Activated naive CD4-positive, alpha-beta T cell treated with anti-CD3 and anti-CD28 coated beads, Interleukin-2, amount 10 ng/mL, durations not matched to agents 7 days and 5 days (primary cell): Measurements from ENCODE around the gene MRPS5.

Experiments
- CTCF ChIA-PET: fragments of 350-600 bp; sonication (Branson Sonifier 250); formaldehyde crosslinking; loops from one replicate; lab custom pipeline; 2021; ENCODE audit warnings: antibody characterized with exemption; lab: Charles Lee
- DNase-seq: peaks from one replicate; pipeline ENCODE4 v3.0.0-alpha.2; 2020
- H3K27ac Mint-ChIP-seq: one replicate; pipeline ENCODE4 v1.8.0; 2021; ENCODE audit warnings: mild to moderate bottlenecking, moderate library complexity, mixed read lengths
- H3K27me3 Mint-ChIP-seq: one replicate; pipeline ENCODE4 v1.8.0; 2021; ENCODE audit warnings: mild to moderate bottlenecking, mixed read lengths
- H3K36me3 Mint-ChIP-seq: one replicate; pipeline ENCODE4 v1.8.0; 2021; ENCODE audit warnings: mixed read lengths
- H3K4me1 Mint-ChIP-seq: one replicate; pipeline ENCODE4 v1.8.0; 2021; ENCODE audit warnings: mixed read lengths
- H3K4me3 Mint-ChIP-seq: one replicate; pipeline ENCODE4 v1.8.0; 2021; ENCODE audit warnings: mild to moderate bottlenecking, moderate library complexity, mixed read lengths
- H3K9me3 Mint-ChIP-seq: one replicate; pipeline ENCODE4 v1.8.0; 2021; ENCODE audit warnings: mixed read lengths

The MRPS5 gene

GRCh38 chr2:95061601-95062183 lies 59.9 kb downstream of the MRPS5 start:
- Mint-ChIP-seq H3K9me3 (no peaks in the 10 kb centered on the region), H3K4me1 (peaks cover 57% of the 10 kb centered on the region), H3K27ac (peak overlapping the region; percentile 90), H3K27me3 (peaks cover 7% of the 10 kb centered on the region), H3K4me3 (peak overlapping the region; percentile 48), H3K36me3 (peaks cover 1% of the 10 kb centered on the region)
- CTCF ChIA-PET: interaction anchor here (2.3 to 15.3 kb wide), 3 partner anchors 8 to 38 kb away, joined by 12 to 205 read pairs (median 30); no protein-coding TSS in a partner anchor
- DNase-seq: peak; percentile 60

GRCh38 chr2:95061119-95061512 lies 60.5 kb downstream of the MRPS5 start:
- no peak overlapping the region for H3K4me3 Mint-ChIP-seq
- peaks cover 62% of the 10 kb centered on the region for H3K4me1 Mint-ChIP-seq

GRCh38 chr2:95060446-95061118 lies 61.0 kb downstream of the MRPS5 start:
- CTCF ChIA-PET: interaction anchor here (3.0 to 15.3 kb wide), 2 partner anchors 15 to 37 kb away, joined by 30 to 205 read pairs; no protein-coding TSS in a partner anchor

More at GRCh38 chr2:95061119-95061512, 60.5 kb downstream of the MRPS5 start:
- CTCF ChIA-PET: interaction anchor here (3.0 to 15.3 kb wide), 2 partner anchors 15 to 38 kb away, joined by 30 to 205 read pairs; no protein-coding TSS in a partner anchor
- H3K27ac Mint-ChIP-seq: peak overlapping the region; percentile 90
- peaks cover 7% of the 10 kb centered on the region for H3K27me3 Mint-ChIP-seq
- H3K36me3 Mint-ChIP-seq: peaks cover 1% of the 10 kb centered on the region
- H3K9me3 Mint-ChIP-seq: no peaks in the 10 kb centered on the region
- no peak for DNase-seq

GRCh38 chr2:95059656-95060370 lies 61.8 kb downstream of the MRPS5 start:
- Mint-ChIP-seq H3K9me3 (no peaks in the 10 kb centered on the region), H3K27ac (no peak overlapping the region), H3K36me3 (peaks cover 8% of the 10 kb centered on the region), H3K27me3 (peaks cover 7% of the 10 kb centered on the region), H3K4me1 (peaks cover 75% of the 10 kb centered on the region), H3K4me3 (no peak overlapping the region)
- CTCF ChIA-PET: interaction anchor here (15.3 kb wide), 1 partner anchor 16 kb away, joined by 205 read pairs; no protein-coding TSS in a partner anchor
- DNase-seq: no peak

More at GRCh38 chr2:95060446-95061118, 61.0 kb downstream of the MRPS5 start:
- peaks cover 7% of the 10 kb centered on the region for H3K27me3 Mint-ChIP-seq
- peak overlapping the region; percentile 90 for H3K27ac Mint-ChIP-seq
- H3K36me3 Mint-ChIP-seq: peaks cover 1% of the 10 kb centered on the region
- H3K9me3 Mint-ChIP-seq: no peaks in the 10 kb centered on the region
- peaks cover 68% of the 10 kb centered on the region for H3K4me1 Mint-ChIP-seq
- no peak for DNase-seq
- no peak overlapping the region for H3K4me3 Mint-ChIP-seq

- Mint-ChIP-seq H3K27ac (no peak overlapping the region), H3K4me1 (peaks cover 80% of the 10 kb centered on the region), H3K36me3 (peaks cover 13% of the 10 kb centered on the region), H3K4me3 (no peak overlapping the region), H3K9me3 (no peaks in the 10 kb centered on the region), H3K27me3 (peaks cover 7% of the 10 kb centered on the region)
- CTCF ChIA-PET: interaction anchor here (15.3 kb wide), 1 partner anchor 17 kb away, joined by 205 read pairs; no protein-coding TSS in a partner anchor
- DNase-seq: no peak
Measured at GRCh38 chr2:95058989-95059641, 62.5 kb downstream of the MRPS5 start.

GRCh38 chr2:95058466-95058988 lies 63.1 kb downstream of the MRPS5 start:
- no peak overlapping the region for H3K27ac Mint-ChIP-seq
- CTCF ChIA-PET: interaction anchor here (0.9 to 15.3 kb wide), 2 partner anchors 17 to 36 kb away, joined by 5 to 205 read pairs; no protein-coding TSS in a partner anchor
- H3K9me3 Mint-ChIP-seq: no peaks in the 10 kb centered on the region
- H3K4me1 Mint-ChIP-seq: peaks cover 80% of the 10 kb centered on the region
- peaks cover 7% of the 10 kb centered on the region for H3K27me3 Mint-ChIP-seq
- DNase-seq: no peak
- H3K4me3 Mint-ChIP-seq: no peak overlapping the region
- peaks cover 16% of the 10 kb centered on the region for H3K36me3 Mint-ChIP-seq

- CTCF ChIA-PET: interaction anchor here (0.9 to 15.3 kb wide), 3 partner anchors 18 to 35 kb away, joined by 5 to 205 read pairs (median 46); no protein-coding TSS in a partner anchor
- Mint-ChIP-seq H3K4me1 (peaks cover 80% of the 10 kb centered on the region), H3K9me3 (no peaks in the 10 kb centered on the region), H3K4me3 (no peak overlapping the region), H3K27ac (no peak overlapping the region), H3K27me3 (peaks cover 7% of the 10 kb centered on the region), H3K36me3 (peaks cover 23% of the 10 kb centered on the region)
- no peak for DNase-seq
Measured at GRCh38 chr2:95057535-95058370, 63.9 kb downstream of the MRPS5 start.

GRCh38 chr2:95056461-95057459 lies 64.8 kb downstream of the MRPS5 start:
- peaks cover 7% of the 10 kb centered on the region for H3K27me3 Mint-ChIP-seq
- H3K4me1 Mint-ChIP-seq: peaks cover 80% of the 10 kb centered on the region
- H3K36me3 Mint-ChIP-seq: peaks cover 31% of the 10 kb centered on the region
- peak overlapping the region; percentile 9 for H3K27ac Mint-ChIP-seq
- no peaks in the 10 kb centered on the region for H3K9me3 Mint-ChIP-seq
- CTCF ChIA-PET: interaction anchor here (0.6 to 15.3 kb wide), 4 partner anchors 19 to 70 kb away, joined by 3 to 205 read pairs (median 25); no protein-coding TSS in a partner anchor
- H3K4me3 Mint-ChIP-seq: no peak overlapping the region
- DNase-seq: no peak

- H3K27me3 Mint-ChIP-seq: peaks cover 7% of the 10 kb centered on the region
- no peaks in the 10 kb centered on the region for H3K9me3 Mint-ChIP-seq
- CTCF ChIA-PET: interaction anchor here (1.5 to 15.3 kb wide), 3 partner anchors 20 to 59 kb away, joined by 4 to 205 read pairs (median 46); no protein-coding TSS in a partner anchor
- peaks cover 80% of the 10 kb centered on the region for H3K4me1 Mint-ChIP-seq
- peaks cover 38% of the 10 kb centered on the region for H3K36me3 Mint-ChIP-seq
- DNase-seq: no peak
- H3K4me3 Mint-ChIP-seq: no peak overlapping the region
- peak overlapping the region; percentile 12 for H3K27ac Mint-ChIP-seq
Measured at GRCh38 chr2:95056044-95056443, 65.6 kb downstream of the MRPS5 start.

- Mint-ChIP-seq H3K4me3 (no peak overlapping the region), H3K27me3 (peaks cover 7% of the 10 kb centered on the region), H3K4me1 (peaks cover 81% of the 10 kb centered on the region), H3K27ac (peak overlapping the region; percentile 12), H3K36me3 (peaks cover 46% of the 10 kb centered on the region), H3K9me3 (no peaks in the 10 kb centered on the region)
- CTCF ChIA-PET: interaction anchor here (1.5 to 15.3 kb wide), 3 partner anchors 21 to 60 kb away, joined by 4 to 205 read pairs (median 46); no protein-coding TSS in a partner anchor
- DNase-seq: no peak
Measured at GRCh38 chr2:95055262-95055661, 66.3 kb downstream of the MRPS5 start.

GRCh38 chr2:95054016-95054415 lies 67.6 kb downstream of the MRPS5 start:
- Mint-ChIP-seq H3K27ac (no peak overlapping the region), H3K27me3 (peaks cover 7% of the 10 kb centered on the region), H3K4me3 (no peak overlapping the region), H3K9me3 (no peaks in the 10 kb centered on the region), H3K36me3 (peaks cover 55% of the 10 kb centered on the region), H3K4me1 (peaks cover 85% of the 10 kb centered on the region)
- peak; percentile 11 for DNase-seq
- CTCF ChIA-PET: interaction anchor here (1.1 to 15.3 kb wide), 7 partner anchors 9 to 63 kb away, joined by 3 to 205 read pairs (median 12); no protein-coding TSS in a partner anchor
